ENCODE results near the gene MORN1.

GRCh38 chr1:2398871-2399270 is 7.5 kb upstream of the MORN1 start:
- TF ChIP-seq CTCF (IDR thresholded peaks at IDR 0.05; ENCODE audit: extremely low read depth in 1 of 2, insufficient read depth in 1 of 2, low read depth in 1 of 2, low read length in 2 of 2) (no peak), POLR2A (IDR thresholded peaks at IDR 0.05; ENCODE audit: low read depth, low read length) (no peak), EZH2 (IDR thresholded peaks at IDR 0.05; ENCODE audit: borderline replicate concordance, low read depth, low read length, severe bottlenecking) (no peak), POLR2AphosphoS5 (IDR thresholded peaks at IDR 0.05; ENCODE audit: insufficient read depth, low read depth, low read length) (no peak), JUN (IDR thresholded peaks at IDR 0.05; ENCODE audit: borderline replicate concordance, insufficient read depth, insufficient read length, low read depth) (no peak), MAX (IDR thresholded peaks at IDR 0.05; ENCODE audit: insufficient read depth, insufficient read length) (no peak), MYC (IDR thresholded peaks at IDR 0.05; ENCODE audit: low read depth, low read length) (no peak), FOS (IDR thresholded peaks at IDR 0.05; ENCODE audit: borderline replicate concordance, insufficient read depth, low read length) (no peak)
